SU-DHL-6 (cell line): ENCODE data around the gene CST9.

Experiments used
- H2AFZ ChIP-seq: fragments of 200-600 bp; sonication (generic); 2 replicates; pipeline ENCODE4 v1.6.1; 2014; ENCODE audit warnings: low read depth, mild to moderate bottlenecking, moderate library complexity, mixed read lengths, antibody characterized with exemption, low read length; ENCODE audit not compliant: severe bottlenecking
- H3F3A ChIP-seq: fragments of 200-600 bp; shearing (Covaris generic); 2 replicates; pipeline ENCODE4 v1.6.0; 2016; ENCODE audit warnings: antibody characterized with exemption, mild to moderate bottlenecking; ENCODE audit not compliant: insufficient read depth
- H3K27ac ChIP-seq: fragments of 200-600 bp; sonication (generic); 2 replicates; pipeline ENCODE4 v1.5.1; 2016; ENCODE audit warnings: low read depth, mild to moderate bottlenecking, low read length, moderate library complexity, mixed read lengths
- H3K27me3 ChIP-seq: fragments of 200-600 bp; sonication (generic), shearing (Covaris generic); 2 replicates; pipeline ENCODE4 v1.6.0; 2014; ENCODE audit warnings: mild to moderate bottlenecking, low read length
- H3K36me3 ChIP-seq: fragments of 200-600 bp; sonication (generic); 2 replicates; pipeline ENCODE4 v1.6.1; 2014; ENCODE audit warnings: mild to moderate bottlenecking, low read length, mixed read lengths
- H3K4me2 ChIP-seq: fragments of 300-600, 200-600 bp; shearing (Covaris generic), sonication (generic); 2 replicates; pipeline ENCODE4 v1.6.0; 2014; ENCODE audit warnings: low read length, low read depth, mild to moderate bottlenecking; ENCODE audit not compliant: poor library complexity, severe bottlenecking
- H3K4me3 ChIP-seq: fragments of 200-600 bp; sonication (generic); 2 replicates; pipeline ENCODE4 v1.5.1; 2014; ENCODE audit warnings: antibody characterized with exemption, low read length, mild to moderate bottlenecking, mixed read lengths; ENCODE audit not compliant: insufficient read depth, poor library complexity, severe bottlenecking
- H3K79me2 ChIP-seq: fragments of 200-600 bp; sonication (generic); 2 replicates; pipeline ENCODE4 v1.6.1; 2014; ENCODE audit warnings: mild to moderate bottlenecking, low read length, moderate library complexity; ENCODE audit not compliant: insufficient read depth
- H3K9ac ChIP-seq: fragments of 200-600 bp; sonication (generic); 2 replicates; pipeline ENCODE4 v1.7.0; 2014; ENCODE audit warnings: mild to moderate bottlenecking, low read length
- H3K9me2 ChIP-seq: fragments of 200-600 bp; sonication (generic); replicated peaks from 2 replicates; pipeline ENCODE4 v1.6.1; 2014; ENCODE audit warnings: low read length; ENCODE audit not compliant: insufficient read depth
- H3K9me3 ChIP-seq: fragments of 200-600 bp; sonication (generic); 2 replicates; pipeline ENCODE4 v1.6.1; 2014; ENCODE audit warnings: low read length, mixed read lengths; ENCODE audit not compliant: insufficient read depth
- H4K20me1 ChIP-seq: fragments of 200-600 bp; sonication (generic); 2 replicates; pipeline ENCODE4 v1.6.1; 2014; ENCODE audit warnings: low read depth, mild to moderate bottlenecking, antibody characterized with exemption, low read length, moderate library complexity, mixed read lengths
- CTCF ChIP-seq: fragments of 200-600 bp; sonication (generic); IDR thresholded peaks from one replicate; pipeline ENCODE4 v1.5.1; 2017; ENCODE audit warnings: antibody characterized with exemption, mild to moderate bottlenecking, low read length, moderate library complexity; ENCODE audit not compliant: insufficient read depth, poor library complexity, severe bottlenecking
- EZH2phosphoT487 ChIP-seq: fragments of 200-600 bp; sonication (generic), shearing (Covaris generic); conservative IDR thresholded peaks from 2 replicates; pipeline ENCODE4 v1.6.1; 2018; ENCODE audit warnings: mild to moderate bottlenecking, antibody characterized with exemption, low read length, moderate library complexity, mixed read lengths

Gene CST9

GRCh38 chr20:23641936-23642751, 36.4 kb upstream of the CST9 start:
- Histone ChIP-seq H3K79me2 (no peaks in the 10 kb centered on the region), H2AFZ (no peak overlapping the region), H3K9me2 (no peaks in the 10 kb centered on the region), H3K27ac (no peak overlapping the region), H3K4me2 (no peak overlapping the region), H3K4me3 (no peak overlapping the region), H3F3A (no peaks in the 10 kb centered on the region), H3K9me3 (no peaks in the 10 kb centered on the region), H4K20me1 (no peaks in the 10 kb centered on the region), H3K27me3 (no peaks in the 10 kb centered on the region), H3K9ac (no peak overlapping the region), H3K36me3 (no peaks in the 10 kb centered on the region)
- TF ChIP-seq EZH2phosphoT487 (no peak), CTCF (no peak)

GRCh38 chr20:23640671-23641667, 35.3 kb upstream of the CST9 start:
- Histone ChIP-seq H2AFZ (no peak overlapping the region), H3K36me3 (no peaks in the 10 kb centered on the region), H3K4me3 (no peak overlapping the region), H3F3A (no peaks in the 10 kb centered on the region), H3K27me3 (no peaks in the 10 kb centered on the region), H3K79me2 (no peaks in the 10 kb centered on the region), H3K9me3 (no peaks in the 10 kb centered on the region), H3K9me2 (no peaks in the 10 kb centered on the region), H4K20me1 (no peaks in the 10 kb centered on the region), H3K4me2 (no peak overlapping the region), H3K27ac (no peak overlapping the region), H3K9ac (no peak overlapping the region)
- TF ChIP-seq EZH2phosphoT487: no peak
- no peak for TF ChIP-seq CTCF

- Histone ChIP-seq H3K9me2 (no peaks in the 10 kb centered on the region), H3K27ac (no peak overlapping the region), H3K4me2 (no peak overlapping the region), H3K4me3 (no peak overlapping the region), H3K36me3 (no peaks in the 10 kb centered on the region), H3F3A (no peaks in the 10 kb centered on the region), H3K9ac (no peak overlapping the region), H3K79me2 (no peaks in the 10 kb centered on the region), H4K20me1 (no peaks in the 10 kb centered on the region), H3K27me3 (no peaks in the 10 kb centered on the region), H3K9me3 (no peaks in the 10 kb centered on the region), H2AFZ (no peak overlapping the region)
- TF ChIP-seq CTCF (no peak), EZH2phosphoT487 (no peak)
These were observed 34.4 kb upstream of the CST9 start for GRCh38 chr20:23640018-23640601.
